Measurements from ENCODE around the gene MIOS. TPM values are rescaled to one million over a fixed set of nuclear protein-coding genes. Genes with fewer than 3 reads are reported as not detected.
"Not testable (repeated sequence)": the region's sequence is repeated elsewhere in the genome, so short reads cannot be mapped to it uniquely, and the experiment has no call there.

The MIOS gene
- total and polyA plus RNA-seq, 8 donors: 8.1 to 27.2 (median 18.7) TPM

GRCh38 chr7:7553386-7553785 lies 13.3 kb upstream of the MIOS start:
- no peak overlapping the region for H3K4me3 ChIP-seq
- H3K4me1 ChIP-seq: peaks cover 0 to 12% (median 5%) of the 10 kb centered on the region in 3 donors
- TF ChIP-seq, protein P1, sequence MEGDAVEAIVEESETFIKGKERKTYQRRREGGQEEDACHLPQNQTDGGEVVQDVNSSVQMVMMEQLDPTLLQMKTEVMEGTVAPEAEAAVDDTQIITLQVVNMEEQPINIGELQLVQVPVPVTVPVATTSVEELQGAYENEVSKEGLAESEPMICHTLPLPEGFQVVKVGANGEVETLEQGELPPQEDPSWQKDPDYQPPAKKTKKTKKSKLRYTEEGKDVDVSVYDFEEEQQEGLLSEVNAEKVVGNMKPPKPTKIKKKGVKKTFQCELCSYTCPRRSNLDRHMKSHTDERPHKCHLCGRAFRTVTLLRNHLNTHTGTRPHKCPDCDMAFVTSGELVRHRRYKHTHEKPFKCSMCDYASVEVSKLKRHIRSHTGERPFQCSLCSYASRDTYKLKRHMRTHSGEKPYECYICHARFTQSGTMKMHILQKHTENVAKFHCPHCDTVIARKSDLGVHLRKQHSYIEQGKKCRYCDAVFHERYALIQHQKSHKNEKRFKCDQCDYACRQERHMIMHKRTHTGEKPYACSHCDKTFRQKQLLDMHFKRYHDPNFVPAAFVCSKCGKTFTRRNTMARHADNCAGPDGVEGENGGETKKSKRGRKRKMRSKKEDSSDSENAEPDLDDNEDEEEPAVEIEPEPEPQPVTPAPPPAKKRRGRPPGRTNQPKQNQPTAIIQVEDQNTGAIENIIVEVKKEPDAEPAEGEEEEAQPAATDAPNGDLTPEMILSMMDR (IDR thresholded peaks at IDR 0.05): no peak
- H3K27me3 ChIP-seq: no peaks in the 10 kb centered on the region
- no peaks in the 10 kb centered on the region for H3K9me3 ChIP-seq
- no peaks in the 10 kb centered on the region for H3K36me3 ChIP-seq
- intact Hi-C loops (cut with DNase I): no loop called here
- peak in 2 of 4 donors; percentile 84 to 86 for ATAC-seq
- no peak for DNase-seq
- 43 to 52% methylated on average over 1 of the region's 1 CpG for WGBS, 2 donors
- H3K27ac ChIP-seq: peak overlapping the region in 1 of 4 donors; percentile 13
- FAIRE-seq: no peak

DNA sequence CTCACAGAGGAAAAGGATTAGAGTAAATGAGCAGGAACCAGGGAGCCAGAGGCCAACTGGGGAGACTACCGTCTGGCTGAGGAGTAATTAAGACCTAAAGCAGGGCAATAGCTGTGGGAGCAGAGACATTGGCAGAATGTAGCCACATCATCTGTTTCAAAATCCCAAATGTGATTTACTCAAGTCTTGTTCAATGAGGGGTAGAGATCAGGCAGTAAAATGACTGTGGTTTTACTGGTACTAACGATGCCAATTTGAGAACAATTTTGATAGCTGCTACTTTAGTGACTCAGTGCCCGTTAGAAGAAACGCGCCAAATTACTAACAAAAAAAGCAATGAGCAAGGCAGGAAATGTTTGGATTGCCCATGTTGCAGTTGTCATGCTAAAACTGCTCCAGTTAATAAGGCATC lies 12.7 kb upstream of the MIOS start:
- Histone ChIP-seq H3K27ac (peak overlapping the region in 1 of 4 donors; percentile 22), H3K36me3 (no peaks in the 10 kb centered on the region), H3K27me3 (no peaks in the 10 kb centered on the region), H3K4me1 (peaks cover 0 to 12% (median 5%) of the 10 kb centered on the region in 3 donors), H3K9me3 (no peaks in the 10 kb centered on the region), H3K4me3 (no peak overlapping the region)
- no peak for DNase-seq
- peak in 1 of 4 donors; percentile 8 for ATAC-seq
- 90 to 92% methylated on average over 5 of the region's 5 CpGs for WGBS, 2 donors
- FAIRE-seq: no peak
- intact Hi-C loops (cut with DNase I): no loop called here
- TF ChIP-seq, protein P1 (IDR thresholded peaks at IDR 0.05): no peak

- WGBS, 2 donors: 50 to 53% methylated on average over 8 of the region's 8 CpGs
- H3K4me3 ChIP-seq: no peak overlapping the region
- H3K9me3 ChIP-seq: no peaks in the 10 kb centered on the region
- no peaks in the 10 kb centered on the region for H3K27me3 ChIP-seq
- ATAC-seq (peak in 3 of 4 donors; percentile 29 to 43 (median 40)), FAIRE-seq (no peak), DNase-seq (no peak)
- TF ChIP-seq, protein P1 (IDR thresholded peaks at IDR 0.05): no peak
- H3K4me1 ChIP-seq: peaks cover 0 to 12% (median 5%) of the 10 kb centered on the region in 3 donors
- no peak overlapping the region for H3K27ac ChIP-seq
- H3K36me3 ChIP-seq: no peaks in the 10 kb centered on the region
- intact Hi-C loops (cut with DNase I): no loop called here
Observed at GRCh38 chr7:7554649-7555575, 11.8 kb upstream of the MIOS start.

DNA sequence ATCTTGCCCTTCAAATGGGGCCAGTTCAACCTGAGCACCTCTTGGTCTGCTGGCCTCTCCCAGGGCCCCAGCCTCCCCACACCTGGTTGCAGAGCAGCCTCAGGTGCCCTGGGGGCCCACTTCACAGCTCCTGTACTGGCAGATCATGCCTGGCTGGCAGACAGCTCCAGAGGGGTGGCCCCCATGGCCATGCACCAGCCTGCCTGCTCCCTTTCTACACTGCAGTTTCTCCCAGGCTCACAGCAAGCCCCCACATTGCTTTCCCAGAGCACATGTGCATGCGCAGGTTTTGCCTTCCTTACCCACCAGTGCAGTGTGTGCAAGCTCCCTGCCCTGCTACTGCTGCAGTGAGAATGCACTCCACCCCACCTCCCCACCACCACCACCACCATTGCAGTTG lies 9.8 kb upstream of the MIOS start:
- no peaks in the 10 kb centered on the region for H3K9me3 ChIP-seq
- 100% methylated on average over 1 of the region's 1 CpG for WGBS, 2 donors
- FAIRE-seq (no peak), DNase-seq (peak in 1 of 6 donors; percentile 50), ATAC-seq (no peak)
- H3K4me3 ChIP-seq: no peak overlapping the region
- intact Hi-C loops (cut with DNase I): no loop called here
- no peak overlapping the region for H3K27ac ChIP-seq
- peaks cover 0 to 12% (median 5%) of the 10 kb centered on the region in 3 donors for H3K4me1 ChIP-seq
- TF ChIP-seq, protein P1 (IDR thresholded peaks at IDR 0.05): no peak
- H3K36me3 ChIP-seq: no peaks in the 10 kb centered on the region
- H3K27me3 ChIP-seq: no peaks in the 10 kb centered on the region

DNA sequence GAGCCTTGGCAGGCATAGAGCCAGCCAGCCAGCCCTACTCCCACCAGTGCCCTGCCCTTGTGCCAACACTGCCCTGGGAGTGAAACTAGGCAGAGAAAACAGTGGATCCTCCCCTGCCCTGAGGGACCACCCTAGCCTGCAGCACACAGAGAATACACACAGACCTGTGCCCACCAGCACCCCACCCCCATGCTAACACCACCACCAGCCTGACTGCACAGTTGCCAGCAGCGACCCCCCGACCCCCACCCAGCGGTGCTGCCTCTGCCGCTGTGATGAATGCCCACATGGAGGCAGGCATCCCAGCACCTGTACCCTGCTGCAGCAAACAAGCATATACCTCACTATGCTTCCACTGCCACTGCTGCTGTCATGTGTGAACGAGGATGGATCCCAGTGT lies 9.4 kb upstream of the MIOS start:
- FAIRE-seq (no peak), DNase-seq (peak in 2 of 6 donors; percentile 27 to 52)
- whole genome bisulfite sequencing, 2 donors: 96 to 100% methylated on average over 5 of the region's 5 CpGs

GRCh38 chr7:7561591-7561990 lies 5.1 kb upstream of the MIOS start:
- H3K27ac ChIP-seq; FAIRE-seq; intact Hi-C loops (cut with DNase I); ATAC-seq; DNase-seq; H3K36me3 ChIP-seq; H3K9me3 ChIP-seq; H3K27me3 ChIP-seq; H3K4me3 ChIP-seq: not testable (repeated sequence)
- WGBS, 2 donors: 98 to 99% methylated on average over 5 of the region's 5 CpGs
- peaks cover 0 to 22% (median 12%) of the 10 kb centered on the region in 3 donors for H3K4me1 ChIP-seq

More for the DNA sequence above, 9.4 kb upstream of the MIOS start:
- Histone ChIP-seq H3K27me3 (no peaks in the 10 kb centered on the region), H3K9me3 (no peaks in the 10 kb centered on the region), H3K36me3 (no peaks in the 10 kb centered on the region), H3K4me1 (peaks cover 0 to 12% (median 5%) of the 10 kb centered on the region in 3 donors), H3K4me3 (no peak overlapping the region), H3K27ac (no peak overlapping the region)
- TF ChIP-seq, protein P1 (IDR thresholded peaks at IDR 0.05): no peak
- intact Hi-C loops (cut with DNase I): no loop called here
- no peak for ATAC-seq

All from pancreas (tissue), 10 donors.